ENCODE measurements around the gene FBL. TPM values are rescaled to one million over a fixed set of nuclear protein-coding genes. Genes with fewer than 3 reads are reported as not detected.

The FBL gene
- total and polyA plus RNA-seq, 7 donors: 70.3 to 267 (median 142) TPM

GRCh38 chr19:39874404-39874803 is 28.2 kb upstream of the FBL start:
- no peaks in the 10 kb centered on the region for H3K9me3 ChIP-seq
- H3K4me1 ChIP-seq: no peaks in the 10 kb centered on the region
- peaks cover 0 to 7% (median 0%) of the 10 kb centered on the region in 3 donors for H3K27me3 ChIP-seq (ENCODE audit: insufficient read depth in 3 of 3, low read length in 2 of 3)
- H3K27ac ChIP-seq: no peak overlapping the region
- DNase-seq (no peak), ATAC-seq (no peak)
- no peak overlapping the region for H3K4me3 ChIP-seq
- intact Hi-C loops (cut with DNase I): no loop called here
- H3K36me3 ChIP-seq (ENCODE audit: insufficient read depth in 1 of 2, low read depth in 1 of 2): no peaks in the 10 kb centered on the region
- WGBS, 3 donors: 85 to 96% (median 92%) methylated on average over 1 of the region's 1 CpG
- TF ChIP-seq, protein P1, sequence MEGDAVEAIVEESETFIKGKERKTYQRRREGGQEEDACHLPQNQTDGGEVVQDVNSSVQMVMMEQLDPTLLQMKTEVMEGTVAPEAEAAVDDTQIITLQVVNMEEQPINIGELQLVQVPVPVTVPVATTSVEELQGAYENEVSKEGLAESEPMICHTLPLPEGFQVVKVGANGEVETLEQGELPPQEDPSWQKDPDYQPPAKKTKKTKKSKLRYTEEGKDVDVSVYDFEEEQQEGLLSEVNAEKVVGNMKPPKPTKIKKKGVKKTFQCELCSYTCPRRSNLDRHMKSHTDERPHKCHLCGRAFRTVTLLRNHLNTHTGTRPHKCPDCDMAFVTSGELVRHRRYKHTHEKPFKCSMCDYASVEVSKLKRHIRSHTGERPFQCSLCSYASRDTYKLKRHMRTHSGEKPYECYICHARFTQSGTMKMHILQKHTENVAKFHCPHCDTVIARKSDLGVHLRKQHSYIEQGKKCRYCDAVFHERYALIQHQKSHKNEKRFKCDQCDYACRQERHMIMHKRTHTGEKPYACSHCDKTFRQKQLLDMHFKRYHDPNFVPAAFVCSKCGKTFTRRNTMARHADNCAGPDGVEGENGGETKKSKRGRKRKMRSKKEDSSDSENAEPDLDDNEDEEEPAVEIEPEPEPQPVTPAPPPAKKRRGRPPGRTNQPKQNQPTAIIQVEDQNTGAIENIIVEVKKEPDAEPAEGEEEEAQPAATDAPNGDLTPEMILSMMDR (IDR thresholded peaks at IDR 0.05): no peak

- TF ChIP-seq, protein P1 (IDR thresholded peaks at IDR 0.05): no peak
- peaks cover 0 to 1% (median 0%) of the 10 kb centered on the region in 3 donors for H3K27me3 ChIP-seq (ENCODE audit: insufficient read depth in 3 of 3, low read length in 2 of 3)
- no peak overlapping the region for H3K4me3 ChIP-seq
- no peaks in the 10 kb centered on the region for H3K36me3 ChIP-seq (ENCODE audit: insufficient read depth in 1 of 2, low read depth in 1 of 2)
- no peak overlapping the region for H3K27ac ChIP-seq
- H3K9me3 ChIP-seq: no peaks in the 10 kb centered on the region
- intact Hi-C loops (cut with DNase I): no loop called here
- H3K4me1 ChIP-seq: no peaks in the 10 kb centered on the region
- 89 to 92% (median 92%) methylated on average over 20 of the region's 20 CpGs for WGBS, 3 donors
- ATAC-seq: no peak
- no peak for DNase-seq
Measured at GRCh38 chr19:39873385-39873784, 27.2 kb upstream of the FBL start.

DNA sequence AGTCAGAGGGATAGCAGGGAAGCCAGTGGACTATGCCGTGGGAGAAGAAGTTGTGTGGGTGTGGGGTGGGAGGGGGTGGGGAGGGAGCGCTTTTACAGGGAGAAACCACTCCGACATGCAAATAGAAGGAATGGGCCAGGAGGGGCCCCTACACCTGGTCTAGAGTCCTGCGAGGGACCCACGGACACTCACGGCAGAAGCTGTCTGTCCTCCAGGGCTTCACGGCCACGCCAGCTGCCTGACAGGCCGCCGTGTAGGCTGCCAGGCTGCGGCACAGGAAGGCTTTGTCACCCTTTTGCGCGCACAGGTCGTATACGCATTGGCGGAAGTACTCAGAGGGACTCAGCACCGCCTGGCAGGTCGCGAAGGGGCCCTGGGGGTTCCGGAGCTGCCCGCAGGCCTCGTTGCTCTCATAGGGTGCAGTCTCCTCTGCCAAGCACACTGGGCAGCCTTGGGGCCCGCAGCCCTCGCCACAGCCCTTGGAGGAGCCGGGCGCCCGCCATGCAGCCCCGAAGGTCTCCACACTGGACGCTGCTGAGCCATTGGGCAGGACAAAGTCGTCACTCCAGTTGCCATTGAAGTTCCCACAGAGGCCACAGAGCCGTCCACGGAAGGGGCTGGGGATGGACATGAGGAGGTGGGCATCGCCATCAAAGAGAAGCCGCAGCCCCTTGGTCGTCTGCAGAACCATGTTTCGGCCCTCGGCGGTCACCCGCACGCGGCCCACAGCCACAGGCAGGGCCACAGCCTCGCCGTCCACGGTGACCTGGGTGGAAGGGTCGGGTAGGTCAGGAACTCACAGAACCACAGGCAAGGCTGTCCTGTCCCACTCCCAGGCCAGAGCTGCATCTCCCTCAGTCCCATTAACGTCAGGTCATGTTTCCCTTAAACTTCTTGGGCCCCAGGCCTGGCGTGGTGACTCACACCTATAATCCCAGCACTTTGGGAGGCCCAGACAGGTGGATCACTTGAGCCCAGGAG is 26.0 kb upstream of the FBL start:
- Histone ChIP-seq H3K4me1 (no peaks in the 10 kb centered on the region), H3K36me3 (ENCODE audit: insufficient read depth in 1 of 2, low read depth in 1 of 2) (no peaks in the 10 kb centered on the region), H3K9me3 (no peaks in the 10 kb centered on the region), H3K27me3 (ENCODE audit: insufficient read depth in 3 of 3, low read length in 2 of 3) (no peaks in the 10 kb centered on the region), H3K27ac (no peak overlapping the region), H3K4me3 (no peak overlapping the region)
- ATAC-seq (no peak), DNase-seq (no peak)
- 86 to 91% (median 87%) methylated on average over 46 to 47 of the region's 47 CpGs for WGBS, 3 donors
- intact Hi-C loops (cut with DNase I): no loop called here
- TF ChIP-seq, protein P1 (IDR thresholded peaks at IDR 0.05): no peak

GRCh38 chr19:39871362-39871761 is 25.2 kb upstream of the FBL start:
- intact Hi-C loops (cut with DNase I): no loop called here
- no peaks in the 10 kb centered on the region for H3K9me3 ChIP-seq
- TF ChIP-seq, protein P1 (IDR thresholded peaks at IDR 0.05): no peak
- no peaks in the 10 kb centered on the region for H3K4me1 ChIP-seq
- no peak overlapping the region for H3K27ac ChIP-seq
- 92 to 94% (median 93%) methylated on average over 6 of the region's 6 CpGs for WGBS, 3 donors
- H3K27me3 ChIP-seq (ENCODE audit: insufficient read depth in 3 of 3, low read length in 2 of 3): no peaks in the 10 kb centered on the region
- H3K4me3 ChIP-seq: no peak overlapping the region
- ATAC-seq (no peak), DNase-seq (no peak)
- H3K36me3 ChIP-seq (ENCODE audit: insufficient read depth in 1 of 2, low read depth in 1 of 2): no peaks in the 10 kb centered on the region
